Measurements from ENCODE around the gene ACTR5.

ACTR5 gene

DNA sequence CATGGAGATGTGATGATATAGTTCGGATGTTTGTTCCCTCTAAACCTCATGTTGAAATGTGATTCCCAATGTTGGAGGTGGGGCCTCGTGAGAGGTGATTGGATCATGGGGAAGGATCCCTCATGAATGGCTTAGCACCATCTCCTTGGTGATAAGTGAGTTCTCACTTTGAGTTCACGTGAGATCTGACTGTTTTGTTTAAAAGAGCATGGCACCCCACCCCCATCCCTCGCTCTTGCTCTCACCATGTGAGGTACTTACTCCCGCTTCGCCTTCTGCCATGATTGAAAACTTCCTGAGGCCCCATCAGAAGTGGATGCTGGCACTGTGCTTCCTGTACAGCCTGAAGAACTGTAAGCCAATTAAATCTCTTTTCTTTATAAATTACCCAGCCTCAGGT lies 13.1 kb upstream of the ACTR5 start:
- Histone ChIP-seq H3K4me2 (no peak overlapping the region), H4K20me1 (ENCODE audit: insufficient read depth) (no peaks in the 10 kb centered on the region), H3K27me3 (ENCODE audit: insufficient read depth, low read depth) (peaks cover 8% of the 10 kb centered on the region), H3K9ac (no peak overlapping the region), H2AFZ (ENCODE audit: low read depth) (no peak overlapping the region), H3K36me3 (ENCODE audit: insufficient read depth) (no peaks in the 10 kb centered on the region), H3K27ac (no peak overlapping the region), H3K79me2 (ENCODE audit: insufficient read depth, low read depth) (no peaks in the 10 kb centered on the region), H3K4me3 (IDR thresholded peaks at IDR 0.05; ENCODE audit: insufficient read depth, low read depth, low read length) (no peak overlapping the region), H3K4me1 (ENCODE audit: low read depth, poor library complexity, severe bottlenecking) (no peaks in the 10 kb centered on the region)
- no peak for TF ChIP-seq CTCF (conservative IDR thresholded peaks at IDR 0.05; ENCODE audit: low read depth, low read length)

GRCh38 chr20:38737887-38738286 lies 10.4 kb upstream of the ACTR5 start:
- Histone ChIP-seq H3K27ac (no peak overlapping the region), H4K20me1 (ENCODE audit: insufficient read depth) (no peaks in the 10 kb centered on the region), H3K9ac (no peak overlapping the region), H3K4me2 (no peak overlapping the region), H3K4me3 (IDR thresholded peaks at IDR 0.05; ENCODE audit: insufficient read depth, low read depth, low read length) (no peak overlapping the region), H3K36me3 (ENCODE audit: insufficient read depth) (no peaks in the 10 kb centered on the region), H3K4me1 (ENCODE audit: low read depth, poor library complexity, severe bottlenecking) (no peaks in the 10 kb centered on the region), H3K27me3 (ENCODE audit: insufficient read depth, low read depth) (no peaks in the 10 kb centered on the region; the same call in 1 of the 2 replicates), H3K79me2 (ENCODE audit: insufficient read depth, low read depth) (no peaks in the 10 kb centered on the region), H2AFZ (ENCODE audit: low read depth) (no peak overlapping the region)
- no peak for TF ChIP-seq CTCF (conservative IDR thresholded peaks at IDR 0.05; ENCODE audit: low read depth, low read length)

DNA sequence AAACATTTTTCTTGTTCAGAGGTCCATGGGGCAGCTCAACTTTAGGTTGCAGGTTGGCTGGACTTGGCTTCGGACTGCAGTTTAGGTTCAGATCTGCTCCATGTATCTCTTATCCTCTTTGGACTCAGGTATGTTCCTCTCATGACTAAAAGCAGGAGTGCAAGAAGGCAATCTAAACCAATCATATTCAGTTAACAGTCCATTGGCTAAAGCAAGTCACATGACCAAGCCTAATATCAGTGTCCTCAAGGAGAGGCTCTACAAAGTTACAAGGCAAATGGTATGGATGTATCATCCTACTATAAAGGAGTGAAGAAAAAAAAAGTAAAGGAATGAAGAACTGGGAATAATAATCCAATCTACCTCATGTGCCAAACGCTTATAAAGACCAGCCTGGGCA lies 2.5 kb upstream of the ACTR5 start:
- no peak overlapping the region for H3K27ac ChIP-seq
- TF ChIP-seq CTCF (conservative IDR thresholded peaks at IDR 0.05; ENCODE audit: low read depth, low read length), result no peak
- H3K4me1 ChIP-seq (ENCODE audit: low read depth, poor library complexity, severe bottlenecking), result peaks cover 15% of the 10 kb centered on the region
- no peak overlapping the region for H3K4me3 ChIP-seq (IDR thresholded peaks at IDR 0.05; ENCODE audit: insufficient read depth, low read depth, low read length)
- H3K36me3 ChIP-seq (ENCODE audit: insufficient read depth), result no peaks in the 10 kb centered on the region
- no peak overlapping the region for H2AFZ ChIP-seq (ENCODE audit: low read depth)
- H3K4me2 ChIP-seq, result no peak overlapping the region
- no peak overlapping the region for H3K9ac ChIP-seq
- peaks cover 17% of the 10 kb centered on the region; the same call in 1 of the 2 replicates for H3K79me2 ChIP-seq (ENCODE audit: insufficient read depth, low read depth)
- H3K27me3 ChIP-seq (ENCODE audit: insufficient read depth, low read depth), result no peaks in the 10 kb centered on the region; the same call in 1 of the 2 replicates
- no peaks in the 10 kb centered on the region for H4K20me1 ChIP-seq (ENCODE audit: insufficient read depth)

DNA sequence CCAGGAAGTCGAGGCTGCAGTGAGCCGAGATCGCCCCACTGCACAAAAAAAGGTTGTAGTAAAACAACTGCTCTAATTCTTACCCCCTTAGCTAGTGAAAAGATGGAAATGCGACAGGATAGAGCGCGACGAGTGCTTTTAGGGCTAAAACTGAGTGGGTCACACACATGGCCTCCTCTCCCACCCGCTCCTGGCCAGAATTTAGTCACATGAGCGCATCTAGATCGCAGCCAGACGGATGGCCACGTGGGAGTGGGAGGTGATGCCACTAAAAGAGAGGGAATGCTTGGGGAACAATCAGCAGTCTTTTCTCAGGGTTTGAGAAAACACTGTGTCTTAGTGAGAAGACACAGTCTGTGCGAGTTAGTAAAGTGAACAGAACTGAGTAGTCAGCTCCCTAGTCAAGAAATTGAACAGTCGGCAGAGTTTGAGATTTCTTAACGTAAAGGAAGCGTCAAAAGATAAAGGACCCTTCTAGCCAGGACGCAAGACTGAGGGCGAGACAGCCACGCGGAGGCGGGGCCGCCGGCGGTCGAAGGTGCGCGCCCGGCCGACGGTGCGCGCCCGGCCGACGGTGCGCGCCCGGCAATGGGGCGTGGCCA lies 664 bp upstream of the ACTR5 start:
- Histone ChIP-seq H3K4me1 (ENCODE audit: low read depth, poor library complexity, severe bottlenecking) (peaks cover 19% of the 10 kb centered on the region), H3K27ac (no peak overlapping the region), H3K79me2 (ENCODE audit: insufficient read depth, low read depth) (peaks cover 25% of the 10 kb centered on the region; the same call in 1 of the 2 replicates), H3K36me3 (ENCODE audit: insufficient read depth) (no peaks in the 10 kb centered on the region), H3K9ac (0 out of 2 replicates have a peak overlapping the region, but pooled peaks have one; percentile 25), H3K27me3 (ENCODE audit: insufficient read depth, low read depth) (no peaks in the 10 kb centered on the region), H4K20me1 (ENCODE audit: insufficient read depth) (no peaks in the 10 kb centered on the region), H3K4me2 (peak overlapping the region; percentile 95), H2AFZ (ENCODE audit: low read depth) (peak overlapping the region; percentile 99), H3K4me3 (IDR thresholded peaks at IDR 0.05; ENCODE audit: insufficient read depth, low read depth, low read length) (no peak overlapping the region)
- TF ChIP-seq CTCF (conservative IDR thresholded peaks at IDR 0.05; ENCODE audit: low read depth, low read length), result no peak

Data from KMS-11 (cell line).